Measurements from ENCODE around the gene PHTF2.

Gene PHTF2

GRCh38 chr7:77931841-77932240, 133.3 kb downstream of the PHTF2 start:
- DNase-seq (ENCODE audit: low read depth, low spot score) = no peak

DNA sequence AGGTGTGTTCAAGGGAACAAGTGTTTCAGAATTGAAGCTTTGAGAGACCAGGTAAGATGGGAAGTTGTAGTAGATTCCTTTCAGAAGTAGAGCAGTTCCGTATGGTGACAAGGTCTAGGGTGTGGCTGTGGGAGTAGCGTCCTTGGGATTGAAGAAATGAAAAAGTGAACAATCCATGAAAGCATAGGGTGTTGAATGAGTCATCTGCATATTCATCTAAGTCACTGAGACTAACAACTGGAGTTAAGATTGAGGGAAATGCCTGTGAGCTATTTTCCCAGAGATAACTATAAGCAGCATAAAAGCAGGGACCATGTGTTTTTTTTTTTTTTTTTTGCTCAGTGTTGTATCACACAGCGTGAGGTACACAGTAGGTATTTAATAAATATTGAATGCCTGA, 134.8 kb downstream of the PHTF2 start:
- DNase-seq (ENCODE audit: low read depth, low spot score) = no peak

- no peak for DNase-seq (ENCODE audit: low read depth, low spot score)
Observed at GRCh38 chr7:77935652-77936348, 137.2 kb downstream of the PHTF2 start.

- DNase-seq (ENCODE audit: low read depth, low spot score) = no peak
Observed at GRCh38 chr7:77940647-77941046, 142.1 kb downstream of the PHTF2 start.

DNA sequence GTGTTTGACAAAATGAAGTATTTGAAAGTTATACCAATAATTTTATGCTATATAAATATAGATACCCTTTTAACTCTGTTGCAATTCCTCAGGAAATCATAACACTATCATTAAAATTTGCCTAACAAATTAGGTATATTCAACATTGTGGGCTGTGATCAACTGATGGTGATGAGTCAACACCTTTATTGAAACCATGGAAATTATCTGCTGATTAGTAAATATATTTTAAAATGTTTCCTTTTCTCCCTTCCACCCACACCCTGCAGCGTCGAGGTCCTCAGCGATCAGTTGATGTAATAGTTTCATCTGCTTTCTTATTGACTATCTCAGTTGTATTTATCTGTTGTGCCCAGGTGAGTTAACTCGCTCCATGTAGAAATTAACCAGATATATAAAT, 143.9 kb downstream of the PHTF2 start:
- DNase-seq (ENCODE audit: low read depth, low spot score) = no peak

GRCh38 chr7:77944183-77945182, 145.9 kb downstream of the PHTF2 start:
- no peak for DNase-seq (ENCODE audit: low read depth, low spot score)

GRCh38 chr7:77950548-77950947, 152.0 kb downstream of the PHTF2 start:
- no peak for DNase-seq (ENCODE audit: low read depth, low spot score)

- no peak for DNase-seq (ENCODE audit: low read depth, low spot score)
Observed at GRCh38 chr7:77954773-77955555, 156.4 kb downstream of the PHTF2 start.

DNA sequence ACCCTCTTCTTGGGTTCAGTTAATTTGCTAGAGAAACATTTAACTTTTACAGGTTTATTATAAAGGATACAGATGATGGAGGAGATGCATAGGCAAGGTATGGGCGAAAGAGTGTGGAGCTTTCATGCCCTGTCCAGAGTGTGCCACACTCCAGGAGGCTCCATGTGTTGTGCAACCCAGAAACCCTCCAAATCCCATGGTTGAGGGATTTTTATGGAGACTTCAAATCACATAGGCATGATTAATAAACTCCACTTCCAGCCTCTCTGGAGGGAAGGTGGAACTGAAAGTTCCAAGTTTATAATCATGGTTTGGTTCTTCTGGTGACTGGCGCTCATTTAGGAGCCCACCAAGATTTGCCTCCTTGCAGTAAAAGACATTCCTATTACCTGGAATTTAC, 159.9 kb downstream of the PHTF2 start:
- no peak for DNase-seq (ENCODE audit: low read depth, low spot score)

DNA sequence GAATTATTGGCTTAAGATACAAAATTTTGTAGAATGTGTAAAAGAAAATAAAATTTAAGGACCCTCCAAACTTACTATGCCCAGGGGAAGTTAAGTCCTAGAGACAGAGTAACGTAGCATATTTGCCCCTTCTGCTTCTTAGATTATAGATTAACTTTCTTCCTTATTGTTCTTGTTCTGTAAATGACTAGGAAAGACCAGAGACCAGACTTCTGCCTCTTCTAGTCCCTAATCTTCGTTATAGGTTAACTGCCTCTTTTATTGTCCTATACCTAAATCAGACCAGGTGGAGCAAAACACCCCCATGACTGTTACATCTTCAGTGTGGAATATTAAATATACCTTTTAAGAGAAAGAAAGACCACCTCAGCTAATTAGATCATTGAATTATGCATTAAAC, 160.5 kb downstream of the PHTF2 start:
- no peak for DNase-seq (ENCODE audit: low read depth, low spot score)

- DNase-seq (ENCODE audit: low read depth, low spot score) = no peak
Observed at GRCh38 chr7:77960336-77960735, 161.8 kb downstream of the PHTF2 start.

DNA sequence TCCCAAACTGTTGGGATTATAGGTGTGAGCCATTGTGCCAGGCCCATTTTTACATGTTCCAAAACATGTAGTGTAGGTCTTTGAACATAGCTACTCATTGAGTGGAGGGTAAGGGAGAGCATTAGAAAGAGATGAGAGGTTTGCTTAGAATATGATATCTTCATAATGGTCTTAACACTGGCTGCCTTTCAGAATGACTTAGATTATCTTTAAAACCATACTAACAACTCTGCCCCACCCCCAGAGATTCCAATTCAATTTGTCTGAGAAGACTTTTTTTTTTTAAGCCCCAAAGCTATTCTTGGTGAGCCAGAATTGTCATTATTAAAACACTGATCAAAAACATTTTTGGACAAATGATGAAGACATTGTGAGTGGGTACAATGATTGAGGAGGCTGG, 168.9 kb downstream of the PHTF2 start:
- DNase-seq (ENCODE audit: low read depth, low spot score) = no peak

DNA sequence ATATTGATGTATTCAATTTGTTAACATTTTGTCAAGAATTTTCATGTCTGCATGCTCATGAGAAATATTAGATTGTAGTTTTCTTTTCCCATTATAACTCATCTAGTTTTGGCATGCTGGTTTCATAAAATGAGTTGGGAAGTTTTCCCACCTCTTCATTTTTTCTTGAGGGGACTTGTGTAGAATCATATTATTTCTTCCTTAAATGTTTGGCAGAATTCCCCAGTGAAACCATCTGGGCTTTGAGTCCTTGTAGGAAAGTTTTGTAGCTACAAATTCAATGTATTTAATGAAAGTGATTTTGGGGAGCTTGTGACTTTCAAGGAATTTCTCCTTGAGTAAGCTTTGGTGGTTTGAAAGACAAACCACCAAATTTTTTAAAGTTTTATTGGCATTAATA, 173.2 kb downstream of the PHTF2 start:
- no peak for DNase-seq (ENCODE audit: low read depth, low spot score)

GRCh38 chr7:77975672-77976480, 177.3 kb downstream of the PHTF2 start:
- no peak for DNase-seq (ENCODE audit: low read depth, low spot score)

DNA sequence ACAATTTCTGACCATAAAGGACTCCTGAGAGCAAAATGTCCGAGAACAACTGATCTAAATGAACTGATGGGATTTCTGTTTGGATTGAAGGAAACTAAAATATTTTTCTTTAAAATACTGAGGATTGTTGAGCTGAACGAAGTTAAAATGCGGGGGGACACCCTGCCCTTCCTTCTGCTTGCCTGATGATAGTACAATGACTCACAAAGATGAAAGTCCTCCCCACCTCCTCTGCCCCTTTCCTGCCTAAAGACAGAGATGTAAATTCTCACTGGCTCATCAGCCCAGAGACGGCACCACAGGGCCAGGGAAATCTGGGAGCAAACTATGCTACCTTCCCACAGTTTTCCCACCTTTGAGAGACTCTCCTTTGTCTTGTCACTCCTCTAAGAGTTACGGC, 180.6 kb downstream of the PHTF2 start:
- no peak for DNase-seq (ENCODE audit: low read depth, low spot score)

DNA sequence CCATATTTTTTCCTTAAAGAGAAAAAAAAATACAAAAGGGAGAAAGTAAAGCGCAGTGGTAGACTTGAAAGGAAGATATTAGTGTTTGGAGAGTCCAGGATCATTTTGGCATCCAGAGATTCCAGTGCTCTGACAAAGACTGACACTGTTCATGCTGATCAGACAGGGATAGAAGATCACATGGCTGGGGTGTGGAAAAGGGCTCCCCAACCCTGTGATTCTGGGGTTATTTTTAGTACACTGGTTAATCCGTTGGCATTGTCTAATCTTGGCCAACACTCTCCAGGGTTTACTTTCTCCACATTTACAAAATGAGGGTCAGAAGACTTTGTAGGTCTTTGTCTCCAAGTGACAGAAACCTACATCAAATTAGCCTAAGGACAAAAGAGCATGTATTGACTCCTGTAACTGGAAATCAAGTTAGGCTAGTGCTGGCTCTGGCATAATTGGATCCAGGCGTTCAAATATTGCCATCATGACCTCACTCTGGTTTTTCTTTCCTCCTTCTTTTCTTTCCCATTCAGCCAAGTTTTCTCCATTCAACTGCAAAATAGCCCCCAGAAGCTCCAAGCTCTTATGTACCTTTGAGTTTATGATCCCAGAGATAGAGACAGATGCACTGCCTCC, 181.6 kb downstream of the PHTF2 start:
- no peak for DNase-seq (ENCODE audit: low read depth, low spot score)

DNA sequence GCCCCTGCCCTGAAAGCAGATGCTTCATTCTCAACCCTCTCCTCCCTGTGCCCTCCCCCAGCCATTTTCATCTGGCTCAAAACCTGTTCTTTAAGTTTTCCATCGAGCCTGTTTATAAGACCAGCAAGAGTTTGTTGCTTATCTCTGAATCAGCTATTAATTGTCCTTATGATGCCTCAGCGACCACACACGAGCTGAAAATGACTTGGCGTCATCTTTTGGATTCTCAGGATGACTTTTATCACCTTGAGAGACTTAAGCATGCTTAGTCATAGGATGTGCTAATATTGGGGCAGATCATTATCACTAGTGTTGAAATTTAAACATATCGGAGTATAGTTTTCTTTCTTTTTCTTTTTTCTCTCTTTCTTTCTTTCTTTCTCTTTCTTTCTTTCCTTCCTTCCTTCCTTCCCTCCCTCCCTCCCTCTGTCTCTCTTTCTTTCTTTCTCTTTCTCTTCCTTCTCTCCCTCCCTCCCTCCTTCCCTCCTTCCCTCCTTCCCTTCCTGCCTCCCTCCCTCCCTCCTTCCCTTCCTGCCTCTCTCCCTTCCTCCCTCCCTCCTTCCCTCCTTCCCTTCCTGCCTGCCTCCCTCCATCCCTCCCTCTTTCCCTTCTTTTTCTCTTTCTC, 184.5 kb downstream of the PHTF2 start:
- DNase-seq (ENCODE audit: low read depth, low spot score) = no peak

DNA sequence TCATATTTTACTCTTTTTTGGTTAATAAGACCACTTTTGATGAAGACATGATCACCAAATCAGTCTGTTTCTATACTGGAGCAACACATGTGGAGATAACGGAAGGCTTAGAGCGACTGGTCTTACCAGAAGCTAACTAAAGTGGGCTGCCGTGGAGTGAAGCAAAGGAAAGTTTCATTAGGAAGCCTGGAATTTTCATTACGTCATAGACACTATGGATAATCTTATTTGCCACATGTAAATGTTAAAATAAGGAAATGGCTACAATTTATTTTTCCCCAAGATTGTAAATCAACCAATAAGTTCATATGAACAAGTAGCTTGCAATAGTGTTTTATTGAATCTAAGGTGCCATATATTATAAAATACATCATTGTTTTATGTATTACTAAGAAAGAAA, 185.4 kb downstream of the PHTF2 start:
- no peak for DNase-seq (ENCODE audit: low read depth, low spot score)

- DNase-seq (ENCODE audit: low read depth, low spot score) = no peak
Observed at GRCh38 chr7:77985232-77985973, 186.8 kb downstream of the PHTF2 start.

- no peak for DNase-seq (ENCODE audit: low read depth, low spot score)
Observed at GRCh38 chr7:77985974-77986339, 187.4 kb downstream of the PHTF2 start.
